T1000 (cell line): ENCODE results near the gene ZNF22.

ENCODE experiments used
- DNase-seq: peaks from one replicate; lab custom pipeline; 2025; ENCODE audit warnings: mixed read lengths; lab: John Stamatoyannopoulos, UW

The ZNF22 gene

GRCh38 chr10:44965104-44965503, 35.6 kb upstream of the ZNF22 start:
- no peak for DNase-seq

GRCh38 chr10:44965651-44966097, 35.0 kb upstream of the ZNF22 start:
- no peak for DNase-seq

GRCh38 chr10:44966129-44966815, 34.5 kb upstream of the ZNF22 start:
- DNase-seq, result no peak

GRCh38 chr10:44966816-44967509, 33.8 kb upstream of the ZNF22 start:
- no peak for DNase-seq

- DNase-seq, result no peak
Measured at GRCh38 chr10:44967616-44968015, 33.1 kb upstream of the ZNF22 start.

GRCh38 chr10:44968091-44968490, 32.6 kb upstream of the ZNF22 start:
- DNase-seq, result no peak

GRCh38 chr10:44968500-44969400, 32.0 kb upstream of the ZNF22 start:
- no peak for DNase-seq

GRCh38 chr10:44969854-44970253, 30.9 kb upstream of the ZNF22 start:
- DNase-seq, result no peak

- no peak for DNase-seq
Measured at GRCh38 chr10:44970812-44971395, 29.8 kb upstream of the ZNF22 start.

GRCh38 chr10:44971434-44971833, 29.3 kb upstream of the ZNF22 start:
- no peak for DNase-seq

- no peak for DNase-seq
Measured at GRCh38 chr10:44971935-44972757, 28.6 kb upstream of the ZNF22 start.

GRCh38 chr10:44972874-44973306, 27.8 kb upstream of the ZNF22 start:
- DNase-seq, result no peak

GRCh38 chr10:44973323-44974081, 27.2 kb upstream of the ZNF22 start:
- no peak for DNase-seq

GRCh38 chr10:44974082-44974627, 26.6 kb upstream of the ZNF22 start:
- DNase-seq, result no peak

GRCh38 chr10:44974628-44975430, 25.9 kb upstream of the ZNF22 start:
- no peak for DNase-seq

GRCh38 chr10:44975431-44976331, 25.0 kb upstream of the ZNF22 start:
- DNase-seq, result no peak

GRCh38 chr10:44976352-44977198, 24.1 kb upstream of the ZNF22 start:
- DNase-seq, result no peak
